ENCODE measurements around the gene ADAM19.

GRCh38 chr5:157606046-157606445 lies 30.5 kb upstream of the ADAM19 start:
- no peak for TF ChIP-seq CTCF (conservative IDR thresholded peaks at IDR 0.05 in 1 of 2, IDR thresholded peaks at IDR 0.05 in 1 of 2; ENCODE audit: low read depth in 1 of 2, low read length in 2 of 2)
- no peak for TF ChIP-seq EZH2 (IDR thresholded peaks at IDR 0.05; ENCODE audit: low read length, missing control alignments)
